Measurements from ENCODE around the gene KRTAP5-1. TPM values are rescaled to one million over a fixed set of nuclear protein-coding genes. Genes with fewer than 3 reads are reported as not detected.

KRTAP5-1 gene
- polyA plus RNA-seq, 2 of the 4 experiments (the other 2 are of a cell fraction), result not detected

- no peaks in the 10 kb centered on the region for H3K4me1 ChIP-seq
- H3K9me3 ChIP-seq, result no peaks in the 10 kb centered on the region
- no peak overlapping the region for H3K27ac ChIP-seq
- DNase-seq (ENCODE audit: low read depth in 1 of 2, low spot score in 1 of 2) (no peak), FAIRE-seq (no peak), ATAC-seq (no peak)
- H3K4me3 ChIP-seq, result no peak overlapping the region
- POLR2A ChIA-PET, result no interaction called here
- H3K4me2 ChIP-seq, result no peak overlapping the region
- CTCF ChIA-PET, result interaction anchor here (1.1 to 6.9 kb wide), 10 partner anchors 9 to 251 kb away, joined by 3 to 47 read pairs (median 7); partner anchors contain the start of genes DUSP8 and KRTAP5-2
- TF ChIP-seq HMGXB4 (CRISPR knock-in tag; IDR thresholded peaks at IDR 0.05; ENCODE audit: borderline replicate concordance) (no peak), PBX3 (IDR thresholded peaks at IDR 0.05) (no peak), RFX5 (IDR thresholded peaks at IDR 0.05) (no peak), HOXB13 (CRISPR knock-in tag; IDR thresholded peaks at IDR 0.05; ENCODE audit: low read depth) (no peak)
- WGBS (ENCODE audit: missing lambda C conversion rate), result 47% methylated on average over 13 of the region's 13 CpGs
Observed at GRCh38 chr11:1631066-1631568, 46.0 kb upstream of the KRTAP5-1 start.

- H3K27ac ChIP-seq, result no peak overlapping the region
- no peak for TF ChIP-seq MAFK (IDR thresholded peaks at IDR 0.05; ENCODE audit: partially characterized antibody)
- no peak for TF ChIP-seq HOXB13 (CRISPR knock-in tag; IDR thresholded peaks at IDR 0.05; ENCODE audit: low read depth)
- no peak for TF ChIP-seq RARB (CRISPR knock-in tag; IDR thresholded peaks at IDR 0.05)
- TF ChIP-seq FOSL2 (IDR thresholded peaks at IDR 0.05), result no peak
- TF ChIP-seq FOSL2 (CRISPR knock-in tag; IDR thresholded peaks at IDR 0.05), result no peak
- no peak for TF ChIP-seq MAZ (IDR thresholded peaks at IDR 0.05; ENCODE audit: borderline replicate concordance, low read depth, low read length)
- TF ChIP-seq TP53 (CRISPR knock-in tag; IDR thresholded peaks at IDR 0.05), result no peak
- TF ChIP-seq CBX2 (IDR thresholded peaks at IDR 0.05; ENCODE audit: borderline replicate concordance, low read depth), result no peak
- TF ChIP-seq POLR2AphosphoS2 (conservative IDR thresholded peaks at IDR 0.05; ENCODE audit: low read length), result no peak
- no peak for TF ChIP-seq FOSB (CRISPR knock-in tag; IDR thresholded peaks at IDR 0.05)
- TF ChIP-seq ZSCAN20 (CRISPR knock-in tag; IDR thresholded peaks at IDR 0.05), result no peak
- no peak for TF ChIP-seq GATA3 (IDR thresholded peaks at IDR 0.05; ENCODE audit: borderline replicate concordance)
- no peak for TF ChIP-seq EHF (CRISPR knock-in tag; IDR thresholded peaks at IDR 0.05)
- no peak for FAIRE-seq
- no peak for DNase-seq (ENCODE audit: low read depth in 1 of 2, low spot score in 1 of 2)
- no peak overlapping the region for H3K4me3 ChIP-seq
- no peak for ATAC-seq
- CTCF ChIA-PET, result interaction anchor here (0.6 to 6.9 kb wide), 8 partner anchors 10 to 521 kb away, joined by 4 to 47 read pairs (median 7); partner anchors contain the start of gene DUSP8
- no peak overlapping the region for H3K4me2 ChIP-seq
- H3K9me3 ChIP-seq, result no peaks in the 10 kb centered on the region
- no peaks in the 10 kb centered on the region for H3K4me1 ChIP-seq
- 33% methylated on average over 2 of the region's 2 CpGs for WGBS (ENCODE audit: missing lambda C conversion rate)
- POLR2A ChIA-PET, result interaction anchor here (0.7 kb wide), 1 partner anchor 525 kb away, joined by 5 read pairs; no protein-coding TSS in a partner anchor
Observed at GRCh38 chr11:1630271-1630670, 45.2 kb upstream of the KRTAP5-1 start.

- Histone ChIP-seq H3K4me2 (peak within 1 kb of the TSS; percentile 37; the same call in 1 of the 3 replicates), H3K4me1 (no peaks in the 10 kb centered on the region), H3K4me3 (no peak within 1 kb of the TSS), H3K27ac (no peak within 1 kb of the TSS), H3K9me3 (no peaks in the 10 kb centered on the region)
- ChIA-PET POLR2A (interaction anchor here (0.7 kb wide), 1 partner anchor 525 kb away, joined by 5 read pairs; no protein-coding TSS in a partner anchor), CTCF (interaction anchor here (0.6 to 6.9 kb wide), 22 partner anchors 10 to 522 kb away, joined by 3 to 54 read pairs (median 4); partner anchors contain the start of gene DUSP8)
- WGBS (ENCODE audit: missing lambda C conversion rate), result 66% methylated on average over 11 of the region's 26 CpGs
- DNase-seq (ENCODE audit: low read depth in 1 of 2, low spot score in 1 of 2) (no peak), ATAC-seq (peak in 1 of 2 experiments; percentile 30; a peak in 3 of 6 replicates), FAIRE-seq (no peak)
- no peak for TF ChIP-seq HDAC2 (IDR thresholded peaks at IDR 0.05)
- TF ChIP-seq USF2 (IDR thresholded peaks at IDR 0.05), result no peak
- no peak for TF ChIP-seq MAFK (IDR thresholded peaks at IDR 0.05; ENCODE audit: partially characterized antibody)
- TF ChIP-seq JUN (IDR thresholded peaks at IDR 0.05), result no peak
- TF ChIP-seq ZC3H11A (IDR thresholded peaks at IDR 0.05), result no peak
- TF ChIP-seq ZSCAN20 (CRISPR knock-in tag; IDR thresholded peaks at IDR 0.05), result no peak
- TF ChIP-seq REST (IDR thresholded peaks at IDR 0.05), result no peak
- TF ChIP-seq CEBPB (IDR thresholded peaks at IDR 0.05), result no peak
- TF ChIP-seq CHD2 (IDR thresholded peaks at IDR 0.05; ENCODE audit: low read length, partially characterized antibody), result no peak
- TF ChIP-seq ATOH8 (CRISPR knock-in tag; IDR thresholded peaks at IDR 0.05; ENCODE audit: low read depth), result no peak
Observed at GRCh38 chr11:1629326-1630185, 44.5 kb upstream of the KRTAP5-1 start, which contains the start of gene KRTAP5-5. KRTAP5-5 (plus strand) TSS chr11:1629775; CDS start chr11:1629841, 66 bp downstream.

Measured in A549 (cell line).